GM19438 (cell line): ENCODE data around the gene CLEC1A.

Source experiments
- ATAC-seq: cut with Tn5 transposase; IDR thresholded peaks from one replicate; pipeline ENCODE4 v1.9.1; 2021; ENCODE audit warnings: low read depth; ENCODE audit not compliant: unreplicated experiment

CLEC1A gene

GRCh38 chr12:10101648-10102220, 2.9 kb upstream of the CLEC1A start:
- ATAC-seq, result no peak

- no peak for ATAC-seq
Measured at GRCh38 chr12:10101042-10101579, 2.3 kb upstream of the CLEC1A start.

- ATAC-seq, result no peak
Measured at GRCh38 chr12:10097521-10097920, 1.3 kb downstream of the CLEC1A start.

- ATAC-seq, result no peak
Measured at GRCh38 chr12:10095971-10096370, 2.8 kb downstream of the CLEC1A start.

GRCh38 chr12:10094646-10095395, 4.0 kb downstream of the CLEC1A start:
- no peak for ATAC-seq

- ATAC-seq, result no peak
Measured at GRCh38 chr12:10088955-10089900, 9.6 kb downstream of the CLEC1A start.

GRCh38 chr12:10088031-10088430, 10.8 kb downstream of the CLEC1A start:
- ATAC-seq, result no peak

GRCh38 chr12:10086387-10086786, 12.4 kb downstream of the CLEC1A start:
- ATAC-seq, result no peak

- no peak for ATAC-seq
Measured at GRCh38 chr12:10084733-10085132, 14.1 kb downstream of the CLEC1A start.

GRCh38 chr12:10082117-10082874, 16.5 kb downstream of the CLEC1A start:
- no peak for ATAC-seq

- no peak for ATAC-seq
Measured at GRCh38 chr12:10075451-10075850, 23.3 kb downstream of the CLEC1A start.

GRCh38 chr12:10073261-10073660, 25.5 kb downstream of the CLEC1A start:
- ATAC-seq, result no peak

- no peak for ATAC-seq
Measured at GRCh38 chr12:10072131-10072530, 26.7 kb downstream of the CLEC1A start.

- no peak for ATAC-seq
Measured at GRCh38 chr12:10070380-10070779, 28.4 kb downstream of the CLEC1A start.

GRCh38 chr12:10069976-10070375, 28.8 kb downstream of the CLEC1A start:
- no peak for ATAC-seq

GRCh38 chr12:10069099-10069498, 29.7 kb downstream of the CLEC1A start:
- ATAC-seq, result no peak

GRCh38 chr12:10068644-10069043, 30.1 kb downstream of the CLEC1A start:
- no peak for ATAC-seq

GRCh38 chr12:10067942-10068341, 30.8 kb downstream of the CLEC1A start:
- ATAC-seq, result no peak

- ATAC-seq, result no peak
Measured at GRCh38 chr12:10067264-10067663, 31.5 kb downstream of the CLEC1A start.

GRCh38 chr12:10065241-10065640, 33.5 kb downstream of the CLEC1A start:
- no peak for ATAC-seq
